ENCODE data around the gene GSTO2.

GSTO2 gene

GRCh38 chr10:104268713-104269645, at the start of gene GSTO2:
Gene GSTO2 (plus strand): TSS chr10:104269184. CDS start chr10:104274916, 5,732 bp downstream.
- TF ChIP-seq, protein P1, sequence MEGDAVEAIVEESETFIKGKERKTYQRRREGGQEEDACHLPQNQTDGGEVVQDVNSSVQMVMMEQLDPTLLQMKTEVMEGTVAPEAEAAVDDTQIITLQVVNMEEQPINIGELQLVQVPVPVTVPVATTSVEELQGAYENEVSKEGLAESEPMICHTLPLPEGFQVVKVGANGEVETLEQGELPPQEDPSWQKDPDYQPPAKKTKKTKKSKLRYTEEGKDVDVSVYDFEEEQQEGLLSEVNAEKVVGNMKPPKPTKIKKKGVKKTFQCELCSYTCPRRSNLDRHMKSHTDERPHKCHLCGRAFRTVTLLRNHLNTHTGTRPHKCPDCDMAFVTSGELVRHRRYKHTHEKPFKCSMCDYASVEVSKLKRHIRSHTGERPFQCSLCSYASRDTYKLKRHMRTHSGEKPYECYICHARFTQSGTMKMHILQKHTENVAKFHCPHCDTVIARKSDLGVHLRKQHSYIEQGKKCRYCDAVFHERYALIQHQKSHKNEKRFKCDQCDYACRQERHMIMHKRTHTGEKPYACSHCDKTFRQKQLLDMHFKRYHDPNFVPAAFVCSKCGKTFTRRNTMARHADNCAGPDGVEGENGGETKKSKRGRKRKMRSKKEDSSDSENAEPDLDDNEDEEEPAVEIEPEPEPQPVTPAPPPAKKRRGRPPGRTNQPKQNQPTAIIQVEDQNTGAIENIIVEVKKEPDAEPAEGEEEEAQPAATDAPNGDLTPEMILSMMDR (IDR thresholded peaks at IDR 0.05): no peak

- TF ChIP-seq, protein P1 (IDR thresholded peaks at IDR 0.05): no peak
Measured at GRCh38 chr10:104220522-104220921, 48.5 kb upstream of the GSTO2 start.

GRCh38 chr10:104223304-104223703, 45.7 kb upstream of the GSTO2 start:
- TF ChIP-seq, protein P1 (IDR thresholded peaks at IDR 0.05): no peak

- TF ChIP-seq, protein P1 (IDR thresholded peaks at IDR 0.05): no peak
Measured at GRCh38 chr10:104230490-104230889, 38.5 kb upstream of the GSTO2 start.

DNA sequence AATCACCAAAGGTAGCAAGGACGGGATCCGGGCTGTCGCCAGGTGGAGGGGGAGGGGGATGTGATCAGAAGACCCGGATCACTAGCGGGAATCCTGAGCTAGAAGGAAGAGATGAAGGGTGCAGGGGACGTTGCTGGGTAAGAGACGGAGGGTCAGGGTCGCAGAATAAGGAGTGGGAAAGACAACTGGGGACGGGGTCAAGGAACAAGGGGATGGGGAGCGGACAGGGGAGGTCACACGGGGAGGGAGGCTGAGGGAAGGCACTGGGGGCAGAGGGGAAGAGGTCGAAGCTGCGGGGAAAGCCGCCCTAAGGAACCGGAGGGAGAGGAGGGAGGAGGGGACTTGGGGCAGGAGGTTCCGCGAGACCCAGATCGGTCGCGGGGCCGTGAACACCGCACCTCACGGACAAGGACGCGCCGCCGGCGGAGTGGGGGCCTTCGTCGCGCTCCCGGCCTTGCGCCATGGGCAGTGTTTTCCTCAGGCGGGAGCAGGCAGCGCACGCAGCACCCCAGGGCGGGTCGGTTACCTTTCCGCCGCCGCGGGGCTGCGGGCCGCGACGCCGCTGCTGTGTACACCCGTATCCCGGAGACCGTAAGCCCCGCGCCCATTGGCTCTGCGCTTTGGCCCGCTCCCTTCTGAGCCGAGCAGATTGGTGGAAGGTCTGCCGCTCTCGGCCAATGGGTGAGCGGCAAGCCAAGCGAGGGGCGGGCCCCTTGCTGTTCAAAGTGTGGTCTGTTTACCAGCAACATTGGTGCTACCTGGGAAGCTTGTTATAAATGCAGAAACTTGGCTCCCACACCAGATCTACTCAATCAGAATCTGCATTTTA, 37.0 kb upstream of the GSTO2 start, which contains the start of gene CFAP43:
Gene CFAP43, minus strand, starts transcription at position 581 of the 829 bp plus-strand sequence. Its CDS starts 118 bp downstream, at position 463.
- TF ChIP-seq, protein P1 (IDR thresholded peaks at IDR 0.05): no peak

DNA sequence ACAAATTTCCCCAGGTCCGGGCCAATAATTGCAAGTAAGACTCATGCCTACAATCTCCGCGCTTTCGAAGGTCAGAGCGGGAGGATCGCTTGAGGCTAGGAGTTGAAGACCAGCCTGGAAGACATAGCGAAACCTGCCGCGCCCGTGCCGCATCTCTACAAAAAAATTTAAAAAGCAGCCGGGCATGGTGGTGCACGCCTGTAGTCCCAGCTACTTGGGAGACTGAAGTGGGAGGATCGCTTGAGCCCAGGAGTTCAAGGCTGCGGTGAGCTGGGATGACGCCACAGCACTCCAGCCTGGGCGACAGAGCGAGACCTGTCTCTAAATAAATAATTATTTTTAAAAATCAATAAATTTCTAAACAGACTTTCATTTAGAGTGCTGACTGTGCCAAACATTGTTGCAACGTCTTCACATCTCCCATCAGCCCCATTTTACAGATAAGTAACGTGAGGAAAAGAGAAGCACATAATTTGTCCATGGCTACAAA, 36.3 kb upstream of the GSTO2 start:
- TF ChIP-seq, protein P1 (IDR thresholded peaks at IDR 0.05): no peak

DNA sequence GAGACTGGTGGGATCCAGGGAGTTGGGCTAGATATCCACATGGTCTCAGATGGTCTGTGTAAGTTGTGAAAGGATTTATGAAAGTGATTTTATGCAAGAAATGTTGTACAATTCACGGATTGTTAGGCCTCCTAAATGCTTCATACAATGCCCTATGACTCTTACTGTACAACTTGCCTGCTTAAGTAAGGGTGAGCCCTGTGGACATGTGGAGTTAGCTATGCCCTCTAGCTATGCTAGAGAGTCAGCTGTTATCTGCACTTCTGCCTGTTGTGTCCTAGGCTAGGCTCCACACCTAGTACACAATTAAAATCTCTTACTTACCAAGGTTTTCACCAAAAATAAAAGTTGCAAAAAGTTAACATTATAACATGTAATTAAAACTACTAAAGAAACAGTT, 35.2 kb upstream of the GSTO2 start:
- TF ChIP-seq, protein P1 (IDR thresholded peaks at IDR 0.05): no peak
